Mucosa of stomach (tissue), 1 donor: ENCODE data around the gene SRPK2.
"Not testable (repeated sequence)": the region's sequence is repeated elsewhere in the genome, so short reads cannot be mapped to it uniquely, and the experiment has no call there.

Experiments
- H3K27me3 ChIP-seq: one replicate; pipeline ENCODE4 v1.7.0; 2013; ENCODE audit warnings: mild to moderate bottlenecking, low read length; ENCODE audit not compliant: control insufficient read depth, insufficient read depth
- H3K36me3 ChIP-seq: one replicate; pipeline ENCODE4 v1.7.0; 2013; ENCODE audit warnings: low read length; ENCODE audit not compliant: control insufficient read depth, insufficient read depth
- H3K4me1 ChIP-seq: one replicate; pipeline ENCODE4 v1.7.0; 2013; ENCODE audit warnings: mild to moderate bottlenecking, low read length; ENCODE audit not compliant: control insufficient read depth, insufficient read depth
- H3K4me3 ChIP-seq: one replicate; pipeline ENCODE4 v1.7.0; 2013; ENCODE audit warnings: low read length
- H3K9ac ChIP-seq: one replicate; pipeline ENCODE4 v1.7.0; 2013; ENCODE audit warnings: mild to moderate bottlenecking, low read length, moderate library complexity
- H3K9me3 ChIP-seq: one replicate; pipeline ENCODE4 v1.7.0; 2013; ENCODE audit warnings: mild to moderate bottlenecking, low read length, moderate library complexity; ENCODE audit not compliant: control insufficient read depth
- donor health status: Pancreatic carcinoma.

The SRPK2 gene

DNA sequence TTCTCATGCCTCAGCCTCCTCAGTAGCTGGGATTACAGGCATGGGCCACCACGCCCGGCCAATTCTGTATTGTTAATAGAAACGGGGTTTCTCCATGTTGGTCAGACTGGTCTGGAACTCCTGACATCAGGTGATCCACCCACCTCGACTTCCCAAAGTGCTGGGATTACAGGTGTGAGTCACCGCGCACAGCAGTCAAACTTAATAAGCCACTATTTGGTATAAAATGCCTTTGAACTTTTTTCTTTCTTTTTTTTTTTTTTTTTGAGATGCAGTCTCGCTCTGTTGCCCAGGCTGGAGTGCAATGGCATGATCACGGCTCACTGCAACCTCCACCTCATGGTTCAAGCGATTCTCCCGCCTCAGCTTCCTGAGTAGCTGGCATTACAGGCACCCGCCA, 40.5 kb downstream of the SRPK2 start:
- H3K9me3 ChIP-seq, H3K27me3 ChIP-seq, H3K36me3 ChIP-seq, H3K4me3 ChIP-seq, H3K9ac ChIP-seq: not testable (repeated sequence)
- H3K4me1 ChIP-seq, result peaks cover 24% of the 10 kb centered on the region

GRCh38 chr7:105346593-105347322, 42.0 kb downstream of the SRPK2 start:
- no peak overlapping the region for H3K9ac ChIP-seq
- peaks cover 12% of the 10 kb centered on the region for H3K4me1 ChIP-seq
- no peak overlapping the region for H3K4me3 ChIP-seq
- H3K27me3 ChIP-seq, result no peaks in the 10 kb centered on the region
- no peaks in the 10 kb centered on the region for H3K36me3 ChIP-seq
- no peaks in the 10 kb centered on the region for H3K9me3 ChIP-seq

- Histone ChIP-seq H3K4me3 (no peak overlapping the region), H3K4me1 (peaks cover 14% of the 10 kb centered on the region), H3K36me3 (no peaks in the 10 kb centered on the region), H3K27me3 (no peaks in the 10 kb centered on the region), H3K9ac (no peak overlapping the region), H3K9me3 (no peaks in the 10 kb centered on the region)
Observed at GRCh38 chr7:105346138-105346537, 42.6 kb downstream of the SRPK2 start.

GRCh38 chr7:105345725-105346124, 43.0 kb downstream of the SRPK2 start:
- H3K4me1 ChIP-seq, result peaks cover 13% of the 10 kb centered on the region
- no peak overlapping the region for H3K9ac ChIP-seq
- no peaks in the 10 kb centered on the region for H3K36me3 ChIP-seq
- no peaks in the 10 kb centered on the region for H3K27me3 ChIP-seq
- H3K4me3 ChIP-seq, result no peak overlapping the region
- no peaks in the 10 kb centered on the region for H3K9me3 ChIP-seq

- no peaks in the 10 kb centered on the region for H3K9me3 ChIP-seq
- no peak overlapping the region for H3K9ac ChIP-seq
- H3K36me3 ChIP-seq, result no peaks in the 10 kb centered on the region
- no peak overlapping the region for H3K4me3 ChIP-seq
- H3K4me1 ChIP-seq, result peaks cover 11% of the 10 kb centered on the region
- H3K27me3 ChIP-seq, result no peaks in the 10 kb centered on the region
Observed at GRCh38 chr7:105345003-105345402, 43.7 kb downstream of the SRPK2 start.

- no peaks in the 10 kb centered on the region for H3K9me3 ChIP-seq
- no peak overlapping the region for H3K4me3 ChIP-seq
- H3K9ac ChIP-seq, result no peak overlapping the region
- no peaks in the 10 kb centered on the region for H3K36me3 ChIP-seq
- no peaks in the 10 kb centered on the region for H3K27me3 ChIP-seq
- H3K4me1 ChIP-seq, result peaks cover 11% of the 10 kb centered on the region
Observed at GRCh38 chr7:105339404-105340323, 49.1 kb downstream of the SRPK2 start.

GRCh38 chr7:105337529-105337928, 51.2 kb downstream of the SRPK2 start:
- no peaks in the 10 kb centered on the region for H3K27me3 ChIP-seq
- H3K4me1 ChIP-seq, result peaks cover 11% of the 10 kb centered on the region
- H3K9ac ChIP-seq, result no peak overlapping the region
- no peaks in the 10 kb centered on the region for H3K9me3 ChIP-seq
- no peak overlapping the region for H3K4me3 ChIP-seq
- H3K36me3 ChIP-seq, result no peaks in the 10 kb centered on the region

GRCh38 chr7:105336009-105336408, 52.7 kb downstream of the SRPK2 start:
- H3K9me3 ChIP-seq, result no peaks in the 10 kb centered on the region
- H3K4me1 ChIP-seq, result peaks cover 2% of the 10 kb centered on the region
- no peaks in the 10 kb centered on the region for H3K27me3 ChIP-seq
- no peaks in the 10 kb centered on the region for H3K36me3 ChIP-seq
- no peak overlapping the region for H3K9ac ChIP-seq
- H3K4me3 ChIP-seq, result no peak overlapping the region

- H3K9me3 ChIP-seq, H3K4me3 ChIP-seq, H3K27me3 ChIP-seq, H3K36me3 ChIP-seq, H3K4me1 ChIP-seq, H3K9ac ChIP-seq: not testable (repeated sequence)
Observed at GRCh38 chr7:105332661-105333060, 56.1 kb downstream of the SRPK2 start.

GRCh38 chr7:105330526-105330925, 58.2 kb downstream of the SRPK2 start:
- Histone ChIP-seq H3K4me3 (no peak overlapping the region), H3K27me3 (no peaks in the 10 kb centered on the region), H3K9ac (no peak overlapping the region), H3K4me1 (peaks cover 3% of the 10 kb centered on the region), H3K36me3 (no peaks in the 10 kb centered on the region), H3K9me3 (no peaks in the 10 kb centered on the region)

GRCh38 chr7:105327201-105327600, 61.5 kb downstream of the SRPK2 start:
- no peak overlapping the region for H3K9ac ChIP-seq
- no peaks in the 10 kb centered on the region for H3K36me3 ChIP-seq
- no peaks in the 10 kb centered on the region for H3K9me3 ChIP-seq
- no peak overlapping the region for H3K4me3 ChIP-seq
- H3K4me1 ChIP-seq, result peaks cover 3% of the 10 kb centered on the region
- H3K27me3 ChIP-seq, result no peaks in the 10 kb centered on the region

GRCh38 chr7:105325216-105325904, 63.4 kb downstream of the SRPK2 start:
- H3K9ac ChIP-seq, result no peak overlapping the region
- no peaks in the 10 kb centered on the region for H3K9me3 ChIP-seq
- H3K4me3 ChIP-seq, result no peak overlapping the region

More at GRCh38 chr7:105325216-105325904, 63.4 kb downstream of the SRPK2 start:
- no peaks in the 10 kb centered on the region for H3K27me3 ChIP-seq
- peaks cover 3% of the 10 kb centered on the region for H3K4me1 ChIP-seq
- H3K36me3 ChIP-seq, result no peaks in the 10 kb centered on the region
